ENCODE results near the gene VPS26C. TPM values are rescaled to one million over a fixed set of nuclear protein-coding genes. Genes with fewer than 3 reads are reported as not detected.
"Not testable (repeated sequence)": the region's sequence is repeated elsewhere in the genome, so short reads cannot be mapped to it uniquely, and the experiment has no call there.

Gene VPS26C
- total RNA-seq (36.2 TPM), polyA plus RNA-seq (29.4 TPM)
- long read RNA-seq, donor 1: 0 reads
- long read RNA-seq, donor 2, transcript VPS26C-213 (2 exons, 959 nt): minor isoform, 9 of 80 reads
- long read RNA-seq, donor 2, transcript VPS26C-201 (8 exons, 3,256 nt): major isoform, 21 of 80 reads
- long read RNA-seq, donor 2, partial matches to known transcripts: 38 of 80 reads
- long read RNA-seq, donor 2, other reads (novel, unspliced or antisense): 6 of 80 reads
- long read RNA-seq, donor 3, transcript VPS26C-201 (8 exons, 3,256 nt): major isoform, 9 of 38 reads
- long read RNA-seq, donor 3, transcript VPS26C-213 (2 exons, 959 nt): major isoform, 9 of 38 reads
- long read RNA-seq, donor 3, partial matches to known transcripts: 15 of 38 reads
- long read RNA-seq, donor 3, other reads (novel, unspliced or antisense): 0 of 38 reads
- long read RNA-seq, donor 4, partial matches to known transcripts: 0 of 11 reads
- long read RNA-seq, donor 4, other reads (novel, unspliced or antisense): 0 of 11 reads
- long read RNA-seq, donor 5, transcript VPS26C-206 (3 exons, 715 nt): minor isoform, 5 of 24 reads
- long read RNA-seq, donor 5, transcript VPS26C-213 (2 exons, 959 nt): major isoform, 13 of 24 reads
- long read RNA-seq, donor 5, partial matches to known transcripts: 0 of 24 reads
- long read RNA-seq, donor 5, other reads (novel, unspliced or antisense): 0 of 24 reads
- long read RNA-seq, donor 6, transcript VPS26C-201 (8 exons, 3,256 nt): major isoform, 8 of 10 reads
- long read RNA-seq, donor 6, partial matches to known transcripts: 0 of 10 reads
- long read RNA-seq, donor 6, other reads (novel, unspliced or antisense): 0 of 10 reads
- long read RNA-seq, donor 7, transcript VPS26C-201 (8 exons, 3,256 nt): major isoform, 9 of 15 reads
- long read RNA-seq, donor 7, partial matches to known transcripts: 0 of 15 reads
- long read RNA-seq, donor 7, other reads (novel, unspliced or antisense): 0 of 15 reads
- long read RNA-seq, donor 8, partial matches to known transcripts: 0 of 5 reads
- long read RNA-seq, donor 8, other reads (novel, unspliced or antisense): 0 of 5 reads
- long read RNA-seq, donor 9, transcript VPS26C-201 (8 exons, 3,256 nt): major isoform, 7 of 20 reads
- long read RNA-seq, donor 9, partial matches to known transcripts: 6 of 20 reads
- long read RNA-seq, donor 9, other reads (novel, unspliced or antisense): 0 of 20 reads
- long read RNA-seq, donor 10, transcript VPS26C-213 (2 exons, 959 nt): major isoform, 6 of 13 reads
- long read RNA-seq, donor 10, partial matches to known transcripts: 0 of 13 reads
- long read RNA-seq, donor 10, other reads (novel, unspliced or antisense): 0 of 13 reads

- DNase-seq (ENCODE audit: low read depth in 6 of 9, low spot score in 9 of 9): peak; percentile 94 to 99 (median 96)
- WGBS: under 1% methylated on average over 86 of the region's 86 CpGs
- Histone ChIP-seq H3K36me3 (ENCODE audit: control insufficient read depth in 2 of 2, insufficient read depth in 2 of 2, low read length in 1 of 2) (peaks cover 0 to 4% of the 10 kb centered on the region in 2 donors), H3K4me1 (ENCODE audit: control insufficient read depth in 2 of 2, insufficient read depth in 2 of 2, low read length in 2 of 2) (peaks cover 7 to 15% of the 10 kb centered on the region in 2 donors), H3K9me3 (ENCODE audit: control insufficient read depth in 2 of 2, insufficient read depth in 1 of 2, low read length in 1 of 2) (no peaks in the 10 kb centered on the region), H3K4me3 (ENCODE audit: low read length in 2 of 2) (peak within 1 kb of the TSS; percentile 84 to 98), H3K27ac (ENCODE audit: low read depth in 1 of 2, low read length in 1 of 2) (peak within 1 kb of the TSS; percentile 99 to 100), H3K27me3 (ENCODE audit: control insufficient read depth in 2 of 2, insufficient read depth in 1 of 2, low read length in 1 of 2) (no peaks in the 10 kb centered on the region)
These were observed at the start of gene VPS26C for GRCh38 chr21:37267269-37268185. TSS of gene VPS26C (minus strand) at chr21:37267334. CDS start at chr21:37267294, 40 bp downstream.

GRCh38 chr21:37316072-37316471 lies 48.9 kb upstream of the VPS26C start:
- H3K36me3 ChIP-seq (ENCODE audit: control insufficient read depth in 2 of 2, insufficient read depth in 2 of 2, low read length in 1 of 2); H3K9me3 ChIP-seq (ENCODE audit: control insufficient read depth in 2 of 2, insufficient read depth in 1 of 2, low read length in 1 of 2); H3K4me3 ChIP-seq (ENCODE audit: low read length in 2 of 2); H3K27me3 ChIP-seq (ENCODE audit: control insufficient read depth in 2 of 2, insufficient read depth in 1 of 2, low read length in 1 of 2); DNase-seq (ENCODE audit: low read depth in 6 of 9, low spot score in 9 of 9); H3K4me1 ChIP-seq (ENCODE audit: control insufficient read depth in 2 of 2, insufficient read depth in 2 of 2, low read length in 2 of 2); H3K27ac ChIP-seq (ENCODE audit: low read depth in 1 of 2, low read length in 1 of 2): not testable (repeated sequence)
- WGBS: 99% methylated on average over 2 of the region's 2 CpGs

- 91% methylated on average over 4 of the region's 4 CpGs for WGBS
- no peak overlapping the region for H3K4me3 ChIP-seq (ENCODE audit: low read length in 2 of 2)
- no peaks in the 10 kb centered on the region for H3K27me3 ChIP-seq (ENCODE audit: control insufficient read depth in 2 of 2, insufficient read depth in 1 of 2, low read length in 1 of 2)
- H3K9me3 ChIP-seq (ENCODE audit: control insufficient read depth in 2 of 2, insufficient read depth in 1 of 2, low read length in 1 of 2): no peaks in the 10 kb centered on the region
- DNase-seq (ENCODE audit: low read depth in 6 of 9, low spot score in 9 of 9): no peak
- H3K4me1 ChIP-seq (ENCODE audit: control insufficient read depth in 2 of 2, insufficient read depth in 2 of 2, low read length in 2 of 2): no peaks in the 10 kb centered on the region
- no peaks in the 10 kb centered on the region for H3K36me3 ChIP-seq (ENCODE audit: control insufficient read depth in 2 of 2, insufficient read depth in 2 of 2, low read length in 1 of 2)
- no peak overlapping the region for H3K27ac ChIP-seq (ENCODE audit: low read depth in 1 of 2, low read length in 1 of 2)
These were observed 33.1 kb upstream of the VPS26C start for GRCh38 chr21:37300114-37300751.

GRCh38 chr21:37297364-37297763 lies 30.2 kb upstream of the VPS26C start:
- H3K4me1 ChIP-seq (ENCODE audit: control insufficient read depth in 2 of 2, insufficient read depth in 2 of 2, low read length in 2 of 2): no peaks in the 10 kb centered on the region
- no peaks in the 10 kb centered on the region for H3K36me3 ChIP-seq (ENCODE audit: control insufficient read depth in 2 of 2, insufficient read depth in 2 of 2, low read length in 1 of 2)
- 97% methylated on average over 7 of the region's 7 CpGs for WGBS
- no peak overlapping the region for H3K4me3 ChIP-seq (ENCODE audit: low read length in 2 of 2)
- H3K27ac ChIP-seq (ENCODE audit: low read depth in 1 of 2, low read length in 1 of 2): no peak overlapping the region
- no peak for DNase-seq (ENCODE audit: low read depth in 6 of 9, low spot score in 9 of 9)
- H3K9me3 ChIP-seq (ENCODE audit: control insufficient read depth in 2 of 2, insufficient read depth in 1 of 2, low read length in 1 of 2): no peaks in the 10 kb centered on the region
- H3K27me3 ChIP-seq (ENCODE audit: control insufficient read depth in 2 of 2, insufficient read depth in 1 of 2, low read length in 1 of 2): no peaks in the 10 kb centered on the region

GRCh38 chr21:37294679-37295078 lies 27.5 kb upstream of the VPS26C start:
- Histone ChIP-seq H3K4me1 (ENCODE audit: control insufficient read depth in 2 of 2, insufficient read depth in 2 of 2, low read length in 2 of 2) (no peaks in the 10 kb centered on the region), H3K9me3 (ENCODE audit: control insufficient read depth in 2 of 2, insufficient read depth in 1 of 2, low read length in 1 of 2) (no peaks in the 10 kb centered on the region), H3K36me3 (ENCODE audit: control insufficient read depth in 2 of 2, insufficient read depth in 2 of 2, low read length in 1 of 2) (no peaks in the 10 kb centered on the region), H3K4me3 (ENCODE audit: low read length in 2 of 2) (no peak overlapping the region), H3K27ac (ENCODE audit: low read depth in 1 of 2, low read length in 1 of 2) (no peak overlapping the region), H3K27me3 (ENCODE audit: control insufficient read depth in 2 of 2, insufficient read depth in 1 of 2, low read length in 1 of 2) (no peaks in the 10 kb centered on the region)
- no peak for DNase-seq (ENCODE audit: low read depth in 6 of 9, low spot score in 9 of 9)
- WGBS: 94% methylated on average over 5 of the region's 5 CpGs

- no peak overlapping the region for H3K27ac ChIP-seq (ENCODE audit: low read depth in 1 of 2, low read length in 1 of 2)
- no peak for DNase-seq (ENCODE audit: low read depth in 6 of 9, low spot score in 9 of 9)
- WGBS: 54% methylated on average over 3 of the region's 3 CpGs
- no peaks in the 10 kb centered on the region for H3K9me3 ChIP-seq (ENCODE audit: control insufficient read depth in 2 of 2, insufficient read depth in 1 of 2, low read length in 1 of 2)
- no peak overlapping the region for H3K4me3 ChIP-seq (ENCODE audit: low read length in 2 of 2)
- H3K4me1 ChIP-seq (ENCODE audit: control insufficient read depth in 2 of 2, insufficient read depth in 2 of 2, low read length in 2 of 2): no peaks in the 10 kb centered on the region
- H3K36me3 ChIP-seq (ENCODE audit: control insufficient read depth in 2 of 2, insufficient read depth in 2 of 2, low read length in 1 of 2): no peaks in the 10 kb centered on the region
- no peaks in the 10 kb centered on the region for H3K27me3 ChIP-seq (ENCODE audit: control insufficient read depth in 2 of 2, insufficient read depth in 1 of 2, low read length in 1 of 2)
These were observed 25.8 kb upstream of the VPS26C start for GRCh38 chr21:37292941-37293340.

GRCh38 chr21:37292041-37292440 lies 24.9 kb upstream of the VPS26C start:
- 98% methylated on average over 1 of the region's 1 CpG for WGBS
- H3K4me1 ChIP-seq (ENCODE audit: control insufficient read depth in 2 of 2, insufficient read depth in 2 of 2, low read length in 2 of 2): no peaks in the 10 kb centered on the region
- H3K36me3 ChIP-seq (ENCODE audit: control insufficient read depth in 2 of 2, insufficient read depth in 2 of 2, low read length in 1 of 2): no peaks in the 10 kb centered on the region
- H3K27ac ChIP-seq (ENCODE audit: low read depth in 1 of 2, low read length in 1 of 2): no peak overlapping the region
- DNase-seq (ENCODE audit: low read depth in 6 of 9, low spot score in 9 of 9): no peak
- H3K27me3 ChIP-seq (ENCODE audit: control insufficient read depth in 2 of 2, insufficient read depth in 1 of 2, low read length in 1 of 2): no peaks in the 10 kb centered on the region
- no peak overlapping the region for H3K4me3 ChIP-seq (ENCODE audit: low read length in 2 of 2)
- H3K9me3 ChIP-seq (ENCODE audit: control insufficient read depth in 2 of 2, insufficient read depth in 1 of 2, low read length in 1 of 2): no peaks in the 10 kb centered on the region
